Lung microvascular endothelial cell (primary cell): Measurements from ENCODE around the gene SORL1. TPM values are rescaled to one million over a fixed set of nuclear protein-coding genes. Genes with fewer than 3 reads are reported as not detected.

Experiments
- DNase-seq, 2 donors: peaks; one replicate each; pipeline versions ENCODE4 v3.0.0 to v3.0.0-alpha.2; 2010; ENCODE audit warnings: low read depth in 2 of 2
- total RNA-seq: library from RNA; depleted of rRNA; stranded (reverse); fragments of >200 nt; gene quantifications from 2 replicates; pipeline ENCODE4 v1.2.1, GENCODE V29; 2014

SORL1 gene
- total RNA-seq, 1 donor from 2014 or later = under 0.01 TPM

DNA sequence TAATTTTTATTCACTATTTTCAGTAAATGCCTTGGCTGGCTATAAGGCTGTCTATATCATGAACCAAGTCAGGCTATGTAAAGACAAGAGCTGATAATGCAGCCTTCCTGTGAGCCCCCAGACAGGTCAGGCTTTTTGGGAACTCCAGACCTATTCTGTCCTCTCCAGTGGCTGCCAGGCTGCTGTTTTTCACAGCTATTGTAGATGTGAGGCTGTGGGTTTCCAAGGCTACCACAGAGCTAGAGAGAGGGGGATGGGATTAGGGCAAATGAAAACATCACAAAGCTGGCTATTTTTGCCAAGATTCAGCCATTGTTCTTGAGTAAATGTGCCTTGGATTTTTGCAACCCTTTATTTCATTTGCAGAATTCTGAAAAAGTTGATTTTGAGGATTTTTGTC, 56.3 kb downstream of the SORL1 start:
- no peak for DNase-seq

DNA sequence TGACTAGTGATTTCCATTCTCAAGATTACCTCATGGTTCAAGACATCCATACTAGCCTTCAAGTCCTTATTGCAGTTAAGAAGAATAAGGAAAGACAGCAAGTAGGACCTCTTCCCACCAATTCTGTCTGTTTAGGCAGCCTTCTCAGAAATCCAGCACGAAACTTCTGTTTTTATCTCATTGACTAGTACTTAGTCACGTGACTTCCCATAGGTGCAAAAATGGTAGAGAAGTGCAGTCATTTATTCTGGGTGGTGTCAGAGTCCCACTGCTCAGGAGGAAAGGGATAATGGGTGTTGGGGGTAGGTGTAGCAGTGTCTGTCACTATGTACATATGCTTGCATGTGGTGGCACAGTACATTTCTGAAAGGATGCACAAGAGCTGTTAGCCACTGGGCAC, 58.3 kb downstream of the SORL1 start:
- no peak for DNase-seq

- DNase-seq = no peak
Measured at GRCh38 chr11:121512468-121513465, 60.7 kb downstream of the SORL1 start.

- DNase-seq = no peak
Measured at GRCh38 chr11:121513807-121514206, 61.7 kb downstream of the SORL1 start.

GRCh38 chr11:121514432-121515334, 62.6 kb downstream of the SORL1 start:
- no peak for DNase-seq

GRCh38 chr11:121515335-121515671, 63.2 kb downstream of the SORL1 start:
- DNase-seq = no peak

DNA sequence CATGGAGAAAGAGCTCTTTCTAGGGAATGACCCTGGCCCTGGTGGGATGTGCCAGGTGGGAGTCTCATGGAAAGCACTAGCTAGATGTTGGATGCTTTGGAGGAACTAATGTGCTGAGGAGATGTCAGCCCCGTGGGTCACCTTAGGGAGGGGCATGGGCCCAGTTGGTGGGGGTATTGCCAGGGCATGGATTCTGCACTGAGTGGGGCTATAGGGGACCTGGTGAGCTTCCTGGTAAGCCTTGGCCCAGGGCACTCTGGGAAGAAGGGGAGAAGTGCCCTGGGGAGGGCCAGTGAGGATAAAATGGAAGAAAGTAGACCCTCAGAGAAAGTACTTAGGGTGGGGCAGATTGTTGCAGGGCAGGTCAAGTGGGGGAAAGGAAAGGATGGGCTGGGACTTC, 65.9 kb downstream of the SORL1 start:
- DNase-seq = no peak

DNA sequence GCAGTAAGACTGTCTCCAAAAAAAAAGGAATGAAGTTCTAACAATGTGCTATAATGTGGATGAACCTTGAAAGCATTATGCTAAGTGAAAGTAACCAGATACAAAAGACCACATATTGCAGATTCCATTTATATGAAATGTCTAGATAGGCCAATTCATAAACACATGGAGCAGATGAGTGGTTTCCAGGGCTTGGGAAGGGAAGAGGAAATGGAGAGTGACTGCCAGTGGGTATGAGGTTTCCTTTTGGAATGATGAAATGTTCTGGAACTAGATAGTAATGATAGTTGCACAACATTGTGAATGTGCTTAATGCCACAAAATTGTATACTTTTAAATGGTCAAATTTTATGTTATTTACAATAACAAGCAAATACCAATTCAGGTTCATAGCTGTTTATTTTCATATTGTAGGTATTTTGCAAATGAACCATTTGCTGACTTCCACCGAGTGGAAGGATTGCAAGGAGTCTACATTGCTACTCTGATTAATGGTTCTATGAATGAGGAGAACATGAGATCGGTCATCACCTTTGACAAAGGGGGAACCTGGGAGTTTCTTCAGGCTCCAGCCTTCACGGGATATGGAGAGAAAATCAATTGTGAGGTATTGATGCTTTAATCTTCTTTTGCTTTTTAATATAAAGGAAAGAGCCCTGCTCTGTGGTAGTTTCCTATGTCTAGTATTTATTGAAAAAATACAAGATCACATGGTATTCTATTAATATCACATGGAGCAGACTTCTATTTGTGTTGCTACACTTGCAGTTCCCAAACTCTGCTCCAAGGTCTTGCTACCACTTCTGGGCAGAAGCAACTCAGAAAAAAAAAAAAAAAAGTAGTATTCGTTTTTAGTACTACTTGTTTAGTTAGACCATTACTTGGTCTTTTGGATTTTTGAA, 68.4 kb downstream of the SORL1 start:
- DNase-seq = peak; percentile 25 to 38

DNA sequence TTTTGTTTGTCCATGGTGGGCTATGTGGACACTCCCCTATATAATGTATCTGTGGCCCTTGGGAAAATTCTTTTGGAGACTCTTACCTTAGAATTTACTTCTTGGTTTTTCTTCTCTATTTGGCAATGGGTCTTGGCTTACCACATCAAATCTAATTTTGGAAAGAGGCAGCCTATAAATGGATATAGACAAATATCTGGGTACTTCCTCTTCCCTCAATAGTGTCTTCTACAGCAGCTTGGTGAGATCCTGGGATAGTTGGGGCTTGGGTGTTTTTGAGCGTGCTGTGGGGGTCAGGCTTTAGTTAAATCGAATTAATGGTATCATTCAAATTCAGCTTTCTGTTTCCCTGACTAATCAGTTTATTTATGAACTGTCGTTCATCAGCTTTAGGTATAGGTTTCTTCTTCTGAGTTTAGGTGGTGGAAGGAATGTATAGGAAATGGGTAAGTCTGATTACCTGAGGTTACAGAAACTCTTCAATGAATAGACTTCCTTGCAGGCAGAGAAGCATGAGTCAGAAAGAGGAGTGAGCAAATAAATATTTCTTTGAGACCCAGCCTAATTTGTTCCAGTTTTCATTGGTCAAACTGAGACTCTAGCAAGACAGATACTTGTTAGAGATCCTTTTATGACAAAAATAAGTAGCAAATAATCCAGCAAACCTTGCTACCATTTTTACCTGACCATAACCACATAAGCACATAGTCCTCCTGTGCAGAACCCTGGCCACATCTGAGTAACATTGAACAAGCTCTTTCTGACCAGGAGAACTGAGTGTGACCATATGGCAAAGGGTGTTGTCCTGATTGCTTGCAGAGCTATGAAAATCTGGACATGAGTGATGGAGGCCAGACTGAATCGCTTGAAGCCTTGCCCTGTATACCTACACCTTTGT, 69.3 kb downstream of the SORL1 start:
- DNase-seq = no peak

DNA sequence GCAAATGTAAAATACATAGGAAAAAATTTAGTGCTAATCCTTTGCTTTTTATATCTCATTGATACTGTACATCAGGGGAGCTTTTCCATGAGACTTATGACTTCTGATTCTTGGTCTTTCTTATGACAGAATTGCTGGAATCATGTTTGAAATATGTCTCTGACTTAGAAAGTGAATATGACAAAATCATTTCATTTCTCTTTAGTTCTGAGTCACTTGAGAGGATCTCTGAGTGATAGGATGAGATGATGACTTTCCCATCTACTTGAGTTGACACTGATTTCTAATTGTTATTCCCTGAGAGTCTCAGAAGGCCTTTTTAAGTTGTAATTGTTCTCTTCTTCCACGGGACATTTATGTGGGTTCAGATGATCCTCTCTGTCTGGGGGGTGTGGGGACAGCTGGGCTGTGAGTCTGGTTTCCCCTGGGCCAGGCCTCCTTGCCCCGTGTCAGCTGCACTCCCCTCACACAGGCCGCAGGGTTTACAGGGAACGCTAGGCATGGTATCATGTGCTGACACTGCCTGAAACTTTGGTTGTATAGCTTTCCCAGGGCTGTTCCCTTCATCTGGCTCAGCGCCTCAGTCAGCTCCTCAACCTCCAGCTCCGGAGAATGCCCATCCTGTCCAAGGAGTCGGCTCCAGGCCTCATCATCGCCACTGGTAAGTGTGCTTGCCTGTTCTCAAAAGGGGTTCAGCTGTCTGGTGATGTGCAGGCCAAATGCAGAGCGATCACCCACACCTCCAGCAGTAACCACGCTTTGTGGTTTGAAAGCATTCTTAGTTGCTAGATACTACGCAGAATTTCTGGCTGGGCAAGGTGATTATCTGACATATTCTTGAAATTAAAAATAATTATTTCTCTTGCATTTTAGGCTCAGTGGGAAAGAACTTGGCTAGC, 70.2 kb downstream of the SORL1 start:
- no peak for DNase-seq

DNA sequence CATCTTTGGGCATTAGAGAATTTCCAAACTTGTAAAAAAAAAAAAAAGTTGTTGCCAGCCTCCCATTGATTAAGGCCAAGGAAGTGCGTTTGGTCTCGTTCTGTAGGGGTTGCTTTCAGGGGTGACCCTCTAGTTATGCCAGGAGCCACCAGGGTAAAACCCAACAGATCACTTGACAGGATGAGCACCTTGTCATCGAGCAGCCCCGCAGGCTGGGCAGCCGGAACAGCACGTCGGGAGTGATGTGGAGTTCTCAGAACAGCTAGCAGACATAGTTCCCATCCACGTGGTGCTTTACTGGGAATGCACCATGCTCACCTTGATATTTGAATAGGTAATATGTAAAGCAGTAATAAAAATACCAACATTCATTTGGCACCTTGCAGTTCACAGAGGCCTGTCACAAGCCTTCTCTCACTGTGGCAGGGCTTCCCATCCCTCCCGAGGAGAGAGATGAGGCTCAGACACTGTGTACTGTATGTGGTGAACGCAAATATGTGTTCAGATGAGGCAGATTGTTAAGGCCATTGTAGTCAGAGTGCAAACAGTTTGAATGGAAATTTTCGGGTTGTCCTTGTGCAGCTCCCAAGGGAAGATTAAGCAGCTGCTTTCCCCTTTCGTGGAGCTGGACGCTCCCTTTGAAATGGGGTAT, 71.6 kb downstream of the SORL1 start:
- no peak for DNase-seq

DNA sequence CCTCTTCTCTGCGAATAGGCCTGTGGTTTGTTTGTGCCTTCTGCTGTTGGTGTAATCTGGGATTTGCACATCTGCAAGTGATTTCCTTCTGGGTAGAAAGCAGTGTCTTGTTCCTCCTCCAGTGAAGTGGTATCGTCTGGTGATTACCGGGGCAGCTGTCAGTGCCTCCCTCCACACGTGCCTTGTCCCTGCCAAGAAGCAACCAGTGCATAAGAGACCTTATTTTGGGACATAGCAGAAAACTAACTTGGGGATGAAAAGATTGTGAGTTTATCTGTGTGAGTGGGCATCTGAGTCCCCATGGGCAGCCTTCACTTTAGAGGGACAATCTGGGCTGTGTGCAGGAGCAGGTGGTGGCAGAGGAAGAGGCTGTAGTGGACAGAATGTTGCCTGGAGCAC, 72.1 kb downstream of the SORL1 start:
- DNase-seq = no peak

DNA sequence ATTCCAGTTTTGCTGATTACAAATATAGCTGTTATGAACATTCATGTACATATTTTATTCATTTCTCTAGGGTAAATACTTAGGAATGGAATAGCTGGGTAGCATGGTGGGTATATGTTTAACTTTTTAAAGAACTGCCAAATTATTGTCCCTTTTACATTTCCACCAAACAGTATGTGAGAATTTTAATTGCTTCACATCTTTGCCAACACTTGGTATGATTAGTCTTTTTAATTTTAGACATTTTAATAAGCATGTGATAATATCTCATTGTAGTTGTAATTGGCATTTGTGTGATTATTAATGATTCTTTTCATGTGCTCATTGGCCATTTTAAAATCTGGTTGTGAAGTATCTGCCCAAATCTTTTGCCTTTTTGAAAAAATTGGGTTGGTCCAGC, 73.3 kb downstream of the SORL1 start:
- DNase-seq = no peak

DNA sequence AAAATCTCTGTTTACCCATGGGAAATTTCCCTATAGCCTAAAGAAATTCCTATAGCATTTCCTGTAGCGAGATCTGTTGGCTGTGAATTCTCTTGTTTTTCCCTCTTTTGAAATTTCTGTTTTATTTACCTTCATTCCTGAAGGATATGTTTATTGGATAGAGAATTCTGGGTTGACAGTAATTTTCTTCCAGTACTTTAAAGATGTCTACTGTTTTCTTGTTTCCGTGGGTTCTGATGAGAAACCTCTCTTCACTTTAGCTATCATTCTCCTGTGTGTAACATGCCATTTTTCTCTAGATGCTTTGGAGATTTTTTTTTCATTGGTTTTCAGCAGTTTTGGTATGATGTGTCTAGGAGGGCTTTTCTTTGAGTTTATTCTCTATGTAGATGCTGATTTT, 78.1 kb downstream of the SORL1 start:
- no peak for DNase-seq

- DNase-seq = no peak
Measured at GRCh38 chr11:121533601-121534000, 81.5 kb downstream of the SORL1 start.

- peak in 1 of 2 donors; percentile 23 for DNase-seq
Measured at GRCh38 chr11:121534131-121535093, 82.3 kb downstream of the SORL1 start.

- DNase-seq = no peak
Measured at GRCh38 chr11:121535129-121535796, 83.1 kb downstream of the SORL1 start.
